DMS53 treated with DMSO at 0.1 percent for 48 hours (cell line): Measurements from ENCODE around the gene DNER.

Experiments used
- DNase-seq: peaks from one replicate; lab custom pipeline; 2025; ENCODE audit not compliant: unreplicated experiment; lab: John Stamatoyannopoulos, UW

The DNER gene

DNA sequence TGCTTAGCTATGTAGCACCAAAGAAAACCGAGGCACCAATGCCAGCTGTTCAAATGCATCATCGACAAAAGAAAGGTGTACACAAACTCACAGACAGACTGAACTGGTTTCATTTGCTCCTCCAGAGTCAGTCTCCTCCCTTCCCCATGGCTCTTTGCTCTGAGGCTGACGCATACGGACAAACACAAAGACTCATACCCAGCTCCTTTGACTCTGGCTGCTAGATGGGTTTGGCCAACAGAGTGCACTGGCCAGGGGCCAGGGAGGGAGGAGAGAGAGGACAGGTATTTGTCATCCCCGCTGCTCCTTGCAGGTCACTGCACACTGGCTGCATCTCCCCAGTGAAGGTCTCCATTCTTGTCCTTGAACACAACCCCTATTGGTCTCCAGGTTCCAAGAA is 40.7 kb downstream of the DNER start:
- DNase-seq: peak; percentile 9

DNA sequence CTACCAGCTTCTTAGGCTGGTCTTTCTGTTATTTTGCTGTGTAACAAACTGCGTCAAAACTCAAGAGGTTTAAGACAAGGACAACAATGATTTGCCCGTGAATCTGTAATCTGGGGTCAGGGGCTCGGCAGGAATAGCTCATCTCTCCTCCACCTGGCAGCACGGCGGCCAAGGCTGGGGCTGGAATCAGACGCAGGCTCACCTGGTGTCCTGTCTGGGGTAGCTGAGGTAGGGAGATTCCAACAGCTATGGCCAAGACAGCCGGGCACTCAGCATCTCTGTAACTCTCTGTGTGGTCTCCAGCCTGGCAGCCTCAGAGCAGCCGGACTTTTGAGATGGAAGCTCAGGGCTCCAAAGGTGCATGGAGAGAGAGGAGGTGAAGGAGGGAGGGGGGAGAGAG is 42.3 kb downstream of the DNER start:
- no peak for DNase-seq

GRCh38 chr2:229669841-229670240 is 44.5 kb downstream of the DNER start:
- DNase-seq: no peak

DNA sequence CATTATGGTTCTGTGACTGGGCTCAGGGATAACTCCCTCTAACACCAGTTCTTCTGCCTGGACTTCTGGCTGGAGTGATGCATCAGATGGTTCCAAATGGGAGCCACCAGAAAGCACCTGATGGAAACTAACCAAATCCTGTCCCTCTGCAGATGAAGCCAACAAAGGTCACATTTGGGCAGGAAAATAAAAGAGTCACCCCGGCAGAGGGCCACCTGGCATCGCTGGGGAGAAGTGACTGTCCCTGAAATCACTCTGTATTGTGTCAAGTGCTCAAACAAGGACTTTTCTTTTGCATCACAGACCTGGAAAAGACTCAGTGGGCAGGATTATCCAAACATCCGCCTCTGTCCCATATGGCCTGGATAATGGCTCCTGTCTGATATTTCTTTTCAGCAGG is 47.5 kb downstream of the DNER start:
- no peak for DNase-seq

GRCh38 chr2:229665158-229665557 is 49.2 kb downstream of the DNER start:
- no peak for DNase-seq

DNA sequence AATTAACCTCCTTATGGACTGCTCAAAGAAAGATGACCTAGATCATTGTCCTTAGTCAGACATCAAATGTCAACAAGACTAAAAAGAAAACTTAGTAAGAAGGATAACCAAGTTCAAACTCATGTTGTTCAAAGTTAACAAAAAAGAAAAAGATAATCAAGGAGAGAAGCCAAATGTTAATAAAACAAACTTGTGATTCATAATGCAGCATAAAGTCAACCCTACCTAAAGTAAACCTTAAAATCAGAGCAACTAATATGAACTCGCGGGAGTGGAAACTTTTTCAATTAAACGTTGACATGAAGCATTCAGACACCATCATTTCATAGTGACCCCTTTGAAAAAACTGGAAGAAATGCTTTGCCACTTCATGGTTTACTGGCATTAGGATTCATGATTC is 52.9 kb downstream of the DNER start:
- no peak for DNase-seq

DNA sequence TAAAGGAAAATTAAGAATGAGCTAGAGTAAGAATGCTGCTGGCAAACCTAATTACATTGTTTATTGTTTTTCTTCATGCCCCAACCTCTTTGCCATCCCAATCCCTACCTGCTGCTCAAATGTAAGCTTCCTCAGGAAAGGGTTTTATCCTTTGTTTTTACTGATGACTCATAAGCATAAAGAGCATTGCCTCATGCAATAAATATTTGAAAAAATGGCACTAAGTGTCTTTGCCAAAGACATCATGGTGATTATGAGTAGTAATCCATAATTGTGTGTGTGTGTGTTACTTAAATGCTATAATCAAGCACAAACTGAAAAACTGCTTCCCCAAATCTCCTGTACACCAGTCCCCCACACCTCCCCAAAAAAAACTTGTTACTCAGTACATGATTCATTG is 53.4 kb downstream of the DNER start:
- DNase-seq: no peak

GRCh38 chr2:229660391-229660790 is 54.0 kb downstream of the DNER start:
- DNase-seq: no peak

- DNase-seq: no peak
Observed at GRCh38 chr2:229658004-229658403, 56.4 kb downstream of the DNER start.

- no peak for DNase-seq
Observed at GRCh38 chr2:229654437-229654836, 59.9 kb downstream of the DNER start.

GRCh38 chr2:229653531-229653930 is 60.8 kb downstream of the DNER start:
- no peak for DNase-seq

DNA sequence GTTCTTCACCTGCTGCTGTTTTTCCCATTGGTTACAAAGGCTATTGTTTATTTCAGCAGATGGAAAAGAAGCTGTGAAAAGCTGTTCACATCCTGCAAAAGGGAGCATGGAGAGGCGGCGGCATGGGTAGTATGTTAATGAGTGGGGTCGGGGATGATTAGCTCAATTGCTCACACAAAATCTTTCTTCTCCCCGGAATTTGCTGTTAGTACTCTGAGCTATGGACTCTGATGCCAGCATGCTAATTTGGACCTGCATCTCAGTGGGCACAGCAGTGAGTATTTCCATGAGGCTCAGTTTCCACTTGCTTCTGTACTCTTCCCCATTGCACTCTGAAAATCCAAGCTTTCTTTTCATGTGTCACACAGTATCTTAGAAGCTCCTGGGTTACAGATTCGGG is 61.6 kb downstream of the DNER start:
- no peak for DNase-seq

DNA sequence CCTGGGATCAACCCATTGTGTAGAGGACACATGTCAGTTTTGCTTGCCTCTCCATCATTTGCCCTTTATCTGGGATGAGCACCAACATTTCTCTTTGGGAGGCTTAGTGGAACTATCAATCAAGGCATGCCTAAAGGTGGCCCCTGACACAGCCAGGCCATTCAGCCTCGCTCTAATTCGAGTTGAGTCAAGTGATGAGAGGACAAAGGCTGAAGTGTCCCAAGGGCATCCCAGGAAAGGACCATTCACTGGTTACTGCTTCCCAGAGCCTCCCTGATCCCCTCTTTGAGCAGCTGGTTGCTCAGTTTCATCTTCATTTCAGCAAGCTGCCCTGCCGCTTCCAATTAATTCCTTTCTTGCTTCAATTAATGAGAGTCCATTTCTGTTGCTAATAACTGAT is 63.5 kb downstream of the DNER start:
- DNase-seq: no peak

DNA sequence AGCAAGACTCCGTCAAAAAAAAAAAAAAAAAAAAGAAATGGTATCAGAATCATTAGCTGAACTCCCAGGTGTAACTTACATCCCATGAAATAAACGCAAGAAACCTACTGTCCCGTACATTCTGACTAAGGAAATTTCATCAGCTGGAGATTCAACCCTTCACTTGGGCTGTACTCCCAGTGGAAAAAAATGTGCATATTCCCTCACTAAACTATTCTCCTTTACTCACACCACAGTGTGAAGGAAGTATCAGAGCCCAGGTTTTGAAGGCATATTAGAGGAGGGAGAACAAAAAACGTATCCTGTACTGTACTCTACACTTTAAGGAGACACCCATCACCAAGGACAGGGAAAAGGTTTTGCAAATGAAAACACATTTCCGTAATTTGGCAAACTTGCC is 64.3 kb downstream of the DNER start:
- no peak for DNase-seq

GRCh38 chr2:229646186-229646723 is 68.1 kb downstream of the DNER start:
- DNase-seq: no peak

DNA sequence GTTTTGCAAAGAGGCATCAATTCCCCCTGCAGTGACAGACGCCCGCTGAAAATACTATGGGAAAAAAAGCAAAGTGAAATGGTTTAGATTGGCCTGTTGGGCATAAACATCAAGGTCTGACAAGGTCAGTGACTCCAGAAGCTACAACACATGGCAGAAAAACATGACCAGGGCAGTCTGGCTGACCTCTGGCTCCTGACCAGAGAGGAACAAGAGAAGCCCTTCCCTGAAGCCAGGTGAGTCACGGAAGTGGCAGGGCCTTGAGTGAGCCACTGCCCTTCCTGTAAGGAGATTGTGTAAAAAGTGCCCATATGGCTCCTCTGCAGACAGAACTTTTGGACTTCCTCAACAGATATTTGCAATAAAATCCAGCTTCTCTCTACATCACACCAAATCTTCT is 72.0 kb downstream of the DNER start:
- DNase-seq: no peak

DNA sequence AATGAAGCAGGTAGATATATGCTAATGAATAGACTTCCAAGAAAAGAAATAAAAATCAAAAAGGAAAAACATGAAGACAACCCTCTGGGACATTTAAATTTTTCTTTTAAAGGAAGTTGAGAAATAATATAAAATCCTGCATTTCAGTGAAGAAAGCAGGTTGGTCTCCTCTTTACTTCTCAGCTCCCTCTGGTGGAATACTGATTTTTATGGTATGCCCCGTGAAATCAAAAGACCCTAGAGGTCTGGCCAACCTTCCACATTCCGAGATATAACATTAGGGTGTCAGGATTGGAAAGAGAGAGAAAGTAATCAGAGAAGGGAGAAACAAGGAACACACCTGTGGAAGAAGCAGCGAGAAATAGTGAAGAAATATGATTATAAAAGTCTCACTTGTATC is 72.7 kb downstream of the DNER start:
- DNase-seq: no peak

DNA sequence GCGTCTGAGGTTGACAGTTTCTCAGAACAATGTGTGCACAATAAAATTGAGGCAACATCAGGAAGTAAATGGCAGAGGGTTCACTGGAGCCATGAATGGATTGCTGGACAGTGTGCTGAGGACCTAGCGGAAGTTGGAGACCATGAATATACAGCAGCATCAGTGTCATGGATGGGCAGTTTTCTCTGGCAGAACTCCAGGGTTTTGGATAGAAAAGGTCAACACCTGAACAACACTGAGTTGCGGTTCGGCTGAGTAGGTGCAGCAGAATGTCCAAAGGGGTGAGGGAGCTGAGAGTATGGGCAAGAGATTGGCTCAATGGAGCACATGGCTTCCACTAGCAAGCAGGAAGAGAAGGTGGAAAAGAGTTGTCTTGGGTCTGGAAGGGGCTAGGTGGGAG is 73.7 kb downstream of the DNER start:
- no peak for DNase-seq

- no peak for DNase-seq
Observed at GRCh38 chr2:229636571-229636970, 77.8 kb downstream of the DNER start.

- no peak for DNase-seq
Observed at GRCh38 chr2:229635371-229635680, 79.0 kb downstream of the DNER start.

GRCh38 chr2:229634601-229635370 is 79.6 kb downstream of the DNER start:
- no peak for DNase-seq

DNA sequence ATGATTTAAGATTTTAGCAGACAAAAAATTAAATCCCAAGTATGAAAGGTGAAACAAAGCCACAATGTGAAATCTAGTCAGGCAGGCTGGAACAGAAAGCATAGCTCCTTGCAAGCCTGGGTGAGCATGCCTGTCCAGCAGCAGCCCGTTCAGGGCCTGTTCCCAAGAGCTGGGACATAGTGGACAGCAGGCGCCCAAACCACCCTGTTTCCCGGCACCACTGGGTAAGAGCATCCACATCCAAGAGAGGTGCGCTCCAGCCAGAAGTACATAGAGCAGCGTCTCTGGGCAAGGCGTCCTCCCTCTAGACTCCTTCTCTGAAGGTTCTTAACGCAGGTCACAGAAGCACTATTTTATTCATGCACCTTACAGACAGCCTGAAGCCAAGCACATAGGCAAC is 80.8 kb downstream of the DNER start:
- no peak for DNase-seq

GRCh38 chr2:229629039-229629438 is 85.3 kb downstream of the DNER start:
- DNase-seq: no peak
